SK-N-SH (cell line): Measurements from ENCODE around the gene COL23A1. TPM values are rescaled to one million over a fixed set of nuclear protein-coding genes. Genes with fewer than 3 reads are reported as not detected.

Experiments
- CTCF ChIA-PET: fragments of 300-600, 350-600 bp; formaldehyde crosslinking; extraction: SDS; loops from one replicate; lab custom pipeline; 2021; lab: Yijun Ruan, JAX
- POLR2A ChIA-PET: fragments of 350-600 bp; sonication (Branson Sonifier 250); formaldehyde crosslinking; extraction: SDS; loops from one replicate; lab custom pipeline; 2020; ENCODE audit warnings: antibody characterized with exemption, inconsistent platforms; lab: Yijun Ruan, JAX
- DNase-seq: peaks from one replicate; pipeline ENCODE4 v3.0.0; 2012
- H2AFZ ChIP-seq: fragments of 200-600 bp; sonication (generic); 2 replicates; pipeline ENCODE4 v1.8.1; 2016; ENCODE audit warnings: antibody characterized with exemption, mild to moderate bottlenecking, low read depth
- H3F3A ChIP-seq: fragments of 200-600 bp; sonication (generic); replicated peaks from 2 replicates; pipeline ENCODE3; 2016; ENCODE audit warnings: antibody characterized with exemption, mild to moderate bottlenecking; ENCODE audit not compliant: insufficient read depth
- H3K27ac ChIP-seq, 2 experiments: fragments of 200-500 bp in 1 of 2; fragments of 200-600 bp in 1 of 2; sonication (Bioruptor generic) in 1 of 2; sonication (generic), shearing (Covaris generic) in 1 of 2; 2 replicates each; pipeline versions ENCODE4 v1.5.1 to v1.6.1; 2014 to 2016; ENCODE audit warnings: low read depth in 2 of 2, inconsistent platforms in 1 of 2, low read length in 1 of 2, mild to moderate bottlenecking in 1 of 2, mixed read lengths in 1 of 2
- H3K27me3 ChIP-seq: fragments of 200-600 bp; sonication (generic), shearing (Covaris generic); 2 replicates; pipeline ENCODE4 v1.6.1; 2016; ENCODE audit warnings: mixed run types; ENCODE audit not compliant: insufficient read depth
- H3K36me3 ChIP-seq, 2 experiments: fragments of 200-500 bp in 1 of 2; fragments of 200-600 bp in 1 of 2; sonication (Bioruptor generic) in 1 of 2; sonication (generic) in 1 of 2; replicated peaks in 1 of 2; 2 replicates each; pipeline versions ENCODE3 to v1.5.1; 2014 to 2016; ENCODE audit warnings: low read length in 1 of 2, mild to moderate bottlenecking in 1 of 2; ENCODE audit not compliant: insufficient read depth in 2 of 2, control insufficient read depth in 1 of 2
- H3K4me1 ChIP-seq, 2 experiments: fragments of 200-500 bp in 1 of 2; fragments of 200-600 bp in 1 of 2; sonication (Bioruptor generic) in 1 of 2; sonication (generic), shearing (Covaris generic) in 1 of 2; 2 replicates each; pipeline versions ENCODE4 v1.5.1 to v1.6.1; 2014 to 2016; ENCODE audit warnings: low read depth in 1 of 2, low read length in 1 of 2, mixed run types in 1 of 2; ENCODE audit not compliant: insufficient read depth in 2 of 2, control insufficient read depth in 1 of 2
- H3K4me2 ChIP-seq: fragments of 200-600 bp; sonication (generic), shearing (Covaris generic); 2 replicates; pipeline ENCODE4 v1.6.1; 2017; ENCODE audit warnings: mixed run types
- H3K4me3 ChIP-seq, 2 experiments: fragments of 200-500 bp in 1 of 2; fragments of 200-600 bp in 1 of 2; sonication (Bioruptor generic) in 1 of 2; sonication (generic), shearing (Covaris generic) in 1 of 2; 2 replicates each; pipeline versions ENCODE4 v1.5.1 to v1.8.1; 2014 to 2016; ENCODE audit warnings: low read depth in 2 of 2, inconsistent platforms in 1 of 2, low read length in 1 of 2, mild to moderate bottlenecking in 1 of 2, mixed read lengths in 1 of 2, moderate library complexity in 1 of 2
- H3K79me2 ChIP-seq: fragments of 200-600 bp; sonication (generic); 2 replicates; pipeline ENCODE4 v1.8.1; 2017; ENCODE audit warnings: mild to moderate bottlenecking; ENCODE audit not compliant: insufficient read depth
- H3K9ac ChIP-seq: fragments of 200-600 bp; sonication (generic); 2 replicates; pipeline ENCODE4 v1.6.1; 2017; ENCODE audit warnings: mixed run types
- H3K9me2 ChIP-seq: fragments of 200-600 bp; sonication (generic); 2 replicates; pipeline ENCODE4 v1.6.1; 2017; ENCODE audit warnings: mixed run types
- H3K9me3 ChIP-seq: fragments of 200-600 bp; sonication (generic); 2 replicates; pipeline ENCODE4 v1.6.1; 2017; ENCODE audit warnings: mixed run types, mild to moderate bottlenecking, moderate library complexity
- H4K20me1 ChIP-seq: fragments of 200-600 bp; sonication (generic); 2 replicates; pipeline ENCODE4 v1.6.1; 2017; ENCODE audit warnings: mild to moderate bottlenecking, mixed run types; ENCODE audit not compliant: insufficient read depth
- EP300 ChIP-seq, 2 experiments: IDR thresholded peaks; 2 replicates each; pipeline versions ENCODE4 v1.4.0 to v1.6.1; 2012; ENCODE audit warnings: borderline replicate concordance in 1 of 2, low read depth in 1 of 2, low read length in 1 of 2
- RAD21 ChIP-seq: IDR thresholded peaks from 2 replicates; pipeline ENCODE4 v1.6.1; 2012; ENCODE audit warnings: mild to moderate bottlenecking, low read length
- RCOR1 ChIP-seq: fragments of 150-350 bp; IDR thresholded peaks from 2 replicates; pipeline ENCODE4 v1.6.1; 2017; ENCODE audit warnings: antibody characterized with exemption, low read length
- SMC3 ChIP-seq: IDR thresholded peaks from 2 replicates; pipeline ENCODE4 v1.6.1; 2012; ENCODE audit warnings: low read depth, low read length, improper control_type of control experiment
- YY1 ChIP-seq: IDR thresholded peaks from 2 replicates; pipeline ENCODE4 v1.4.0; 2012; ENCODE audit warnings: low read depth, mild to moderate bottlenecking
- WGBS: methylation state at CpG from one replicate; pipeline ENCODE4 v1.1.6; 2017; ENCODE audit warnings: low lambda C conversion rate; 5-methylcytosine and 5-hydroxymethylcytosine counted together
- polyA plus RNA-seq, 3 experiments: library from polyadenylated mRNA; depleted of rRNA; stranded (reverse); fragments of >200 nt; gene quantifications; 2 replicates each; pipeline ENCODE4 v1.2.3, GENCODE V29; 2012
- TF ChIP-seq, protein P1 (sequence below): IDR thresholded peaks from 2 replicates; pipeline ENCODE4 v1.6.1; 2012; ENCODE audit warnings: mild to moderate bottlenecking, low read depth, low read length, moderate library complexity
- TF ChIP-seq, protein P2 (sequence below): IDR thresholded peaks from 2 replicates; pipeline ENCODE4 v1.4.0; 2012; ENCODE audit warnings: low read depth
- TF ChIP-seq, protein P3 (sequence below): IDR thresholded peaks from 2 replicates; pipeline ENCODE4; 2012
- TF ChIP-seq, protein P4 (sequence below): IDR thresholded peaks from 2 replicates; pipeline ENCODE4 v1.4.0; 2012; ENCODE audit warnings: low read depth, borderline replicate concordance
- TF ChIP-seq, protein P5 (sequence below): fragments of 150-350 bp; IDR thresholded peaks from 2 replicates; pipeline ENCODE4 v1.6.1; 2016; ENCODE audit warnings: mild to moderate bottlenecking, low read depth, low read length
- TF ChIP-seq, protein P6 (sequence below): fragments of 200-600 bp; sonication (generic); IDR thresholded peaks from 2 replicates; pipeline ENCODE4 v1.6.1; 2017; ENCODE audit warnings: antibody characterized with exemption, mild to moderate bottlenecking, moderate library complexity

COL23A1 gene
- polyA plus RNA-seq, 1 of the 3 experiments (the other 2 are of a cell fraction) = 0.10 TPM

DNA sequence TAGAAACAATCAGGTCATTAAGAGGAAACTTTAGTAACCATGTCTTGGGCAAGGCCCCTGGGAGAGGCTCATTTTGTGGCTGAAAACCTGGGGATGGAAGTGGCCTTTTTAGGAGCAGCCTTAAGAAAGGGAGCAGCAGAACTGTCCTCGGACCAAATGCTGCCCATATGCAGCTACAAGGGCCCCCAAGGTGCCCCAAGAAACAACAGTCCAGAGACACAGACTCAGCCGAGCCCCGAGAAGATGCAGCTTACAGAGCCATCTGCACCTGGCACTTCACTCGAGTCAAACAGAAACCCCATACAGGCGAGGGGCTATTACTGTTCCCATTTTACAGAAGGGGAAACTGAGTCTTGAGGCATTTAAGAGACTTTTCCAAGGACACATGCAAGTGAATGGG, 58.0 kb downstream of the COL23A1 start:
- no peaks in the 10 kb centered on the region for H3K27me3 ChIP-seq
- no peak overlapping the region for H3K9ac ChIP-seq
- no peak for DNase-seq
- TF ChIP-seq, protein P1, sequence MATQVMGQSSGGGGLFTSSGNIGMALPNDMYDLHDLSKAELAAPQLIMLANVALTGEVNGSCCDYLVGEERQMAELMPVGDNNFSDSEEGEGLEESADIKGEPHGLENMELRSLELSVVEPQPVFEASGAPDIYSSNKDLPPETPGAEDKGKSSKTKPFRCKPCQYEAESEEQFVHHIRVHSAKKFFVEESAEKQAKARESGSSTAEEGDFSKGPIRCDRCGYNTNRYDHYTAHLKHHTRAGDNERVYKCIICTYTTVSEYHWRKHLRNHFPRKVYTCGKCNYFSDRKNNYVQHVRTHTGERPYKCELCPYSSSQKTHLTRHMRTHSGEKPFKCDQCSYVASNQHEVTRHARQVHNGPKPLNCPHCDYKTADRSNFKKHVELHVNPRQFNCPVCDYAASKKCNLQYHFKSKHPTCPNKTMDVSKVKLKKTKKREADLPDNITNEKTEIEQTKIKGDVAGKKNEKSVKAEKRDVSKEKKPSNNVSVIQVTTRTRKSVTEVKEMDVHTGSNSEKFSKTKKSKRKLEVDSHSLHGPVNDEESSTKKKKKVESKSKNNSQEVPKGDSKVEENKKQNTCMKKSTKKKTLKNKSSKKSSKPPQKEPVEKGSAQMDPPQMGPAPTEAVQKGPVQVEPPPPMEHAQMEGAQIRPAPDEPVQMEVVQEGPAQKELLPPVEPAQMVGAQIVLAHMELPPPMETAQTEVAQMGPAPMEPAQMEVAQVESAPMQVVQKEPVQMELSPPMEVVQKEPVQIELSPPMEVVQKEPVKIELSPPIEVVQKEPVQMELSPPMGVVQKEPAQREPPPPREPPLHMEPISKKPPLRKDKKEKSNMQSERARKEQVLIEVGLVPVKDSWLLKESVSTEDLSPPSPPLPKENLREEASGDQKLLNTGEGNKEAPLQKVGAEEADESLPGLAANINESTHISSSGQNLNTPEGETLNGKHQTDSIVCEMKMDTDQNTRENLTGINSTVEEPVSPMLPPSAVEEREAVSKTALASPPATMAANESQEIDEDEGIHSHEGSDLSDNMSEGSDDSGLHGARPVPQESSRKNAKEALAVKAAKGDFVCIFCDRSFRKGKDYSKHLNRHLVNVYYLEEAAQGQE = no peak
- no peak for TF ChIP-seq SMC3
- TF ChIP-seq RAD21 = no peak
- TF ChIP-seq, all 33 proteins: peak for 0
- 21% methylated on average over 2 of the region's 5 CpGs for WGBS
- H2AFZ ChIP-seq = no peak overlapping the region
- H3K79me2 ChIP-seq = no peaks in the 10 kb centered on the region
- H3K4me3 ChIP-seq = no peak overlapping the region
- no peak overlapping the region; a peak in 1 of 4 replicates for H3K27ac ChIP-seq
- no peaks in the 10 kb centered on the region for H4K20me1 ChIP-seq
- H3F3A ChIP-seq = no peaks in the 10 kb centered on the region
- H3K9me2 ChIP-seq = no peaks in the 10 kb centered on the region
- H3K4me1 ChIP-seq = peaks cover 0 to 48% of the 10 kb centered on the region in 2 experiments; a peak in 1 of 4 replicates
- H3K9me3 ChIP-seq = no peaks in the 10 kb centered on the region; the same call in 1 of the 2 replicates
- POLR2A ChIA-PET = no interaction called here
- CTCF ChIA-PET = interaction anchor here (1.6 kb wide), 1 partner anchor 252 kb away, joined by 5 read pairs; no protein-coding TSS in a partner anchor
- H3K4me2 ChIP-seq = no peak overlapping the region
- no peaks in the 10 kb centered on the region for H3K36me3 ChIP-seq

DNA sequence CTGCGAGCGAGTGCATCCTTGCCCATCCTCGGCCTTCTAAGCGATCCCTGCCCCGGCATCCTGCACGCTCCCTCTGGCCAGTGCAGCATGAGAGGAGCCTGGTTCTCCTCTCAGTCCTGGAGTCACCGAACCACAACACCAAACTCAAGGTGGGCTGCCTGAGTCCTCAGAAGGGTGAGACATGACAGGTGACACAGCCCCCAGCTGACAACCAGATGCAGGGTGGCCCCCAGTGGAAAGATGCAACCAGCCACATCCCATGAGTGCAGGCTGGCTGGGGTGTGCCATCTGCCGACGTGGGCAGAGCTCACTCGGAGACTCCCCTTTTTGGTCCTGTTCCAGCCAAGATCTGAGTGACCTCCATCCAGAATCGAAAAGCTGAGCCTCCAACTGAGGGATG, 58.4 kb downstream of the COL23A1 start:
- Histone ChIP-seq H3K9me3 (no peaks in the 10 kb centered on the region; the same call in 1 of the 2 replicates), H3K4me3 (no peak overlapping the region), H3K4me1 (peaks cover 0 to 48% of the 10 kb centered on the region in 2 experiments; a peak in 1 of 4 replicates), H3K79me2 (no peaks in the 10 kb centered on the region), H3K4me2 (no peak overlapping the region), H3K27me3 (no peaks in the 10 kb centered on the region), H3K27ac (peak overlapping the region in 1 of 2 experiments; percentile 23; a peak in 1 of 4 replicates), H4K20me1 (no peaks in the 10 kb centered on the region), H3K36me3 (no peaks in the 10 kb centered on the region), H3K9me2 (no peaks in the 10 kb centered on the region), H3F3A (no peaks in the 10 kb centered on the region), H2AFZ (no peak overlapping the region), H3K9ac (no peak overlapping the region)
- ChIA-PET POLR2A (no interaction called here), CTCF (interaction anchor here (1.6 kb wide), 1 partner anchor 252 kb away, joined by 5 read pairs; no protein-coding TSS in a partner anchor)
- 64% methylated on average over 8 of the region's 11 CpGs for WGBS
- no peak for DNase-seq
- TF ChIP-seq, protein P2, sequence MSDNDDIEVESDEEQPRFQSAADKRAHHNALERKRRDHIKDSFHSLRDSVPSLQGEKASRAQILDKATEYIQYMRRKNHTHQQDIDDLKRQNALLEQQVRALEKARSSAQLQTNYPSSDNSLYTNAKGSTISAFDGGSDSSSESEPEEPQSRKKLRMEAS = no peak
- TF ChIP-seq, protein P3, sequence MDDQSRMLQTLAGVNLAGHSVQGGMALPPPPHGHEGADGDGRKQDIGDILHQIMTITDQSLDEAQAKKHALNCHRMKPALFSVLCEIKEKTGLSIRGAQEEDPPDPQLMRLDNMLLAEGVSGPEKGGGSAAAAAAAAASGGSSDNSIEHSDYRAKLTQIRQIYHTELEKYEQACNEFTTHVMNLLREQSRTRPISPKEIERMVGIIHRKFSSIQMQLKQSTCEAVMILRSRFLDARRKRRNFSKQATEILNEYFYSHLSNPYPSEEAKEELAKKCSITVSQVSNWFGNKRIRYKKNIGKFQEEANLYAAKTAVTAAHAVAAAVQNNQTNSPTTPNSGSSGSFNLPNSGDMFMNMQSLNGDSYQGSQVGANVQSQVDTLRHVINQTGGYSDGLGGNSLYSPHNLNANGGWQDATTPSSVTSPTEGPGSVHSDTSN = no peak
- TF ChIP-seq, protein P4, sequence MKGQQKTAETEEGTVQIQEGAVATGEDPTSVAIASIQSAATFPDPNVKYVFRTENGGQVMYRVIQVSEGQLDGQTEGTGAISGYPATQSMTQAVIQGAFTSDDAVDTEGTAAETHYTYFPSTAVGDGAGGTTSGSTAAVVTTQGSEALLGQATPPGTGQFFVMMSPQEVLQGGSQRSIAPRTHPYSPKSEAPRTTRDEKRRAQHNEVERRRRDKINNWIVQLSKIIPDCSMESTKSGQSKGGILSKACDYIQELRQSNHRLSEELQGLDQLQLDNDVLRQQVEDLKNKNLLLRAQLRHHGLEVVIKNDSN = no peak
- TF ChIP-seq RAD21 = no peak
- TF ChIP-seq, protein P5, sequence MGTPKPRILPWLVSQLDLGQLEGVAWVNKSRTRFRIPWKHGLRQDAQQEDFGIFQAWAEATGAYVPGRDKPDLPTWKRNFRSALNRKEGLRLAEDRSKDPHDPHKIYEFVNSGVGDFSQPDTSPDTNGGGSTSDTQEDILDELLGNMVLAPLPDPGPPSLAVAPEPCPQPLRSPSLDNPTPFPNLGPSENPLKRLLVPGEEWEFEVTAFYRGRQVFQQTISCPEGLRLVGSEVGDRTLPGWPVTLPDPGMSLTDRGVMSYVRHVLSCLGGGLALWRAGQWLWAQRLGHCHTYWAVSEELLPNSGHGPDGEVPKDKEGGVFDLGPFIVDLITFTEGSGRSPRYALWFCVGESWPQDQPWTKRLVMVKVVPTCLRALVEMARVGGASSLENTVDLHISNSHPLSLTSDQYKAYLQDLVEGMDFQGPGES = no peak
- no peak for TF ChIP-seq EP300 (IDR thresholded peaks at IDR 0.05; ENCODE audit: borderline replicate concordance in 1 of 2, low read depth in 1 of 2, low read length in 1 of 2)
- TF ChIP-seq, protein P6, sequence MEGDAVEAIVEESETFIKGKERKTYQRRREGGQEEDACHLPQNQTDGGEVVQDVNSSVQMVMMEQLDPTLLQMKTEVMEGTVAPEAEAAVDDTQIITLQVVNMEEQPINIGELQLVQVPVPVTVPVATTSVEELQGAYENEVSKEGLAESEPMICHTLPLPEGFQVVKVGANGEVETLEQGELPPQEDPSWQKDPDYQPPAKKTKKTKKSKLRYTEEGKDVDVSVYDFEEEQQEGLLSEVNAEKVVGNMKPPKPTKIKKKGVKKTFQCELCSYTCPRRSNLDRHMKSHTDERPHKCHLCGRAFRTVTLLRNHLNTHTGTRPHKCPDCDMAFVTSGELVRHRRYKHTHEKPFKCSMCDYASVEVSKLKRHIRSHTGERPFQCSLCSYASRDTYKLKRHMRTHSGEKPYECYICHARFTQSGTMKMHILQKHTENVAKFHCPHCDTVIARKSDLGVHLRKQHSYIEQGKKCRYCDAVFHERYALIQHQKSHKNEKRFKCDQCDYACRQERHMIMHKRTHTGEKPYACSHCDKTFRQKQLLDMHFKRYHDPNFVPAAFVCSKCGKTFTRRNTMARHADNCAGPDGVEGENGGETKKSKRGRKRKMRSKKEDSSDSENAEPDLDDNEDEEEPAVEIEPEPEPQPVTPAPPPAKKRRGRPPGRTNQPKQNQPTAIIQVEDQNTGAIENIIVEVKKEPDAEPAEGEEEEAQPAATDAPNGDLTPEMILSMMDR = no peak
- TF ChIP-seq YY1 = no peak
- TF ChIP-seq RCOR1 = no peak
- TF ChIP-seq, protein P1 = no peak
